GM12878 (cell line): ENCODE measurements around the gene HTN3. TPM values are rescaled to one million over a fixed set of nuclear protein-coding genes. Genes with fewer than 3 reads are reported as not detected.
"Not testable (repeated sequence)": the region's sequence is repeated elsewhere in the genome, so short reads cannot be mapped to it uniquely, and the experiment has no call there.

Source experiments
- ATAC-seq: fragments of 200-7000 bp; cut with Tn5 transposase; 3 replicates; pipeline ENCODE4 v1.9.1; 2020; ENCODE audit warnings: mild to moderate bottlenecking, moderate library complexity
- BruUV-seq: library from RNA; stranded (reverse); fragments of 400-500 nt; replicated peaks from 2 replicates; lab custom pipeline; 2021; lab: Mats Ljungman, UMichigan
- CTCF ChIA-PET: fragments of 300-600 bp; sonication (Branson Sonifier 250); formaldehyde crosslinking; extraction: SDS; loops from one replicate; lab custom pipeline; 2021; ENCODE audit warnings: inconsistent platforms; lab: Yijun Ruan, JAX
- POLR2A ChIA-PET: fragments of 350-600 bp; formaldehyde crosslinking; extraction: SDS; loops from one replicate; lab custom pipeline; 2021; ENCODE audit warnings: inconsistent platforms; lab: Charles Lee
- RAD21 ChIA-PET: fragments of 300-600 bp; sonication (Branson Sonifier 250); formaldehyde crosslinking; loops from one replicate; lab custom pipeline; 2023; ENCODE audit warnings: antibody characterized with exemption; ENCODE audit not compliant: unreplicated experiment; lab: Charles Lee
- SMC1A ChIA-PET: fragments of 300-600 bp; sonication (Branson Sonifier 250); formaldehyde crosslinking; loops from one replicate; lab custom pipeline; 2023; ENCODE audit not compliant: unreplicated experiment, uncharacterized antibody; lab: Charles Lee
- DNase-seq: peaks from one replicate; pipeline ENCODE4 v3.0.0-alpha.2; 2011; ENCODE audit warnings: low read depth, low spot score
- FAIRE-seq: peaks from 3 replicates; lab custom pipeline; 2011; peaks lifted over from hg19 to GRCh38; lab: Jason Lieb, UNC
- H2AFZ ChIP-seq: 2 replicates; pipeline ENCODE4 v1.6.0; 2011; ENCODE audit warnings: low read depth, low read length, control low read depth; ENCODE audit not compliant: control insufficient read depth
- H3K27ac ChIP-seq: 2 replicates; pipeline ENCODE4 v1.5.1; 2011; ENCODE audit warnings: control low read depth; ENCODE audit not compliant: control insufficient read depth, insufficient read depth
- H3K27me3 ChIP-seq, 2 experiments: replicated peaks in 1 of 2; 2 replicates each; pipeline versions ENCODE4 v1.6.0 to v1.6.1; 2011; ENCODE audit warnings: low read length in 1 of 2; ENCODE audit not compliant: control insufficient read depth in 2 of 2, insufficient read depth in 2 of 2
- H3K36me3 ChIP-seq, 2 experiments: 2 replicates each; pipeline ENCODE4 v1.5.1; 2011; ENCODE audit warnings: low read length in 1 of 2; ENCODE audit not compliant: control insufficient read depth in 2 of 2, insufficient read depth in 2 of 2
- H3K4me1 ChIP-seq: 2 replicates; pipeline ENCODE4 v1.6.1; 2011; ENCODE audit warnings: mild to moderate bottlenecking, low read length, moderate library complexity, mixed read lengths; ENCODE audit not compliant: control insufficient read depth, insufficient read depth
- H3K4me2 ChIP-seq: 2 replicates; pipeline ENCODE4 v1.6.0; 2011; ENCODE audit warnings: control low read depth; ENCODE audit not compliant: control insufficient read depth, insufficient read depth
- H3K4me3 ChIP-seq: fragments of 200-600 bp; sonication (generic); 2 replicates; pipeline ENCODE4 v1.5.1; 2016
- H3K79me2 ChIP-seq: 2 replicates; pipeline ENCODE4 v1.6.0; 2011; ENCODE audit warnings: low read length; ENCODE audit not compliant: control insufficient read depth, insufficient read depth
- H3K9ac ChIP-seq: 2 replicates; pipeline ENCODE4 v1.8.0; 2011; ENCODE audit warnings: low read length, control low read depth, mixed read lengths; ENCODE audit not compliant: control insufficient read depth, insufficient read depth
- H3K9me3 ChIP-seq: replicated peaks from 3 replicates; pipeline ENCODE4 v1.5.1; 2011; ENCODE audit warnings: mild to moderate bottlenecking, low read length; ENCODE audit not compliant: control insufficient read depth, insufficient read depth
- H4K20me1 ChIP-seq: 2 replicates; pipeline ENCODE4 v1.6.0; 2011; ENCODE audit not compliant: control insufficient read depth, insufficient read depth
- ATF2 ChIP-seq: IDR thresholded peaks from 2 replicates; pipeline ENCODE4 v1.6.1; 2012; ENCODE audit warnings: low read length, inconsistent platforms
- ATF3 ChIP-seq: IDR thresholded peaks from 2 replicates; pipeline ENCODE4 v1.6.1; 2011; ENCODE audit warnings: low read depth, mild to moderate bottlenecking, low read length, moderate library complexity, borderline replicate concordance; ENCODE audit errors: extremely low read depth
- CREM ChIP-seq: IDR thresholded peaks from 2 replicates; pipeline ENCODE4 v1.6.1; 2014; ENCODE audit warnings: antibody characterized with exemption, low read depth
- EGR1 ChIP-seq, 2 experiments: IDR thresholded peaks; 1 replicate in 1 of 2; 2 replicates in 1 of 2; pipeline ENCODE4 v1.6.1; 2011 to 2012; ENCODE audit warnings: low read depth in 2 of 2, low read length in 2 of 2, borderline replicate concordance in 1 of 2, mild to moderate bottlenecking in 1 of 2, moderate library complexity in 1 of 2
- HDGF ChIP-seq: fragments of 450-650 bp; IDR thresholded peaks from 2 replicates; pipeline ENCODE4 v1.6.1; 2016; ENCODE audit warnings: antibody characterized with exemption
- IKZF1 ChIP-seq: fragments of 450-650 bp; conservative IDR thresholded peaks from 2 replicates; pipeline ENCODE4 v1.6.1; 2017; ENCODE audit warnings: antibody characterized with exemption, mild to moderate bottlenecking
- NFYA ChIP-seq: IDR thresholded peaks from 2 replicates; pipeline ENCODE4 v1.6.1; 2011; ENCODE audit warnings: low read depth, mild to moderate bottlenecking, low read length, improper control_type of control experiment, borderline replicate concordance
- NR2F1 ChIP-seq: fragments of 450-650 bp; conservative IDR thresholded peaks from 2 replicates; pipeline ENCODE4 v1.6.1; 2017; ENCODE audit warnings: mild to moderate bottlenecking
- RAD21 ChIP-seq: IDR thresholded peaks from 2 replicates; pipeline ENCODE4 v1.6.1; 2011; ENCODE audit warnings: mild to moderate bottlenecking, low read depth, low read length, moderate library complexity; ENCODE audit not compliant: insufficient read depth
- SMAD1 ChIP-seq: fragments of 450-650 bp; IDR thresholded peaks from 2 replicates; pipeline ENCODE4 v1.6.1; 2018; ENCODE audit warnings: mild to moderate bottlenecking, low read depth; ENCODE audit not compliant: partially characterized antibody
- SPI1 ChIP-seq: IDR thresholded peaks from 2 replicates; pipeline ENCODE4 v1.6.1; 2011; ENCODE audit warnings: low read depth, mild to moderate bottlenecking, low read length, moderate library complexity, borderline replicate concordance; ENCODE audit not compliant: insufficient read depth
- STAT3 ChIP-seq: IDR thresholded peaks from 2 replicates; pipeline ENCODE4 v1.6.1; 2011; ENCODE audit warnings: low read depth, low read length, improper control_type of control experiment
- TBL1XR1 ChIP-seq: IDR thresholded peaks from 2 replicates; pipeline ENCODE4 v1.6.1; 2012; ENCODE audit warnings: low read depth, low read length, improper control_type of control experiment
- ZNF274 ChIP-seq: IDR thresholded peaks from one replicate; pipeline ENCODE4 v1.8.0; 2011; ENCODE audit not compliant: insufficient read length, insufficient read depth
- ZZZ3 ChIP-seq: IDR thresholded peaks from 2 replicates; pipeline ENCODE4 v1.6.1; 2011; ENCODE audit warnings: low read depth; ENCODE audit not compliant: control insufficient read depth, insufficient read length
- WGBS: methylation state at CpG from one replicate; pipeline ENCODE4 v1.1.6; 2016; ENCODE audit warnings: low lambda C conversion rate; ENCODE audit not compliant: insufficient replicate concordance, insufficient coverage; ENCODE audit errors: missing lambda C conversion rate; 5-methylcytosine and 5-hydroxymethylcytosine counted together
- in situ Hi-C: fragments of 300-500 bp; cut with MboI; formaldehyde crosslinking; loops from 9 replicates; pipeline ENCODE4 v1.14.3; 2018; ENCODE audit warnings: mixed read lengths
- intact Hi-C: fragments of 100-400 bp; cut with micrococcal nuclease; formaldehyde crosslinking; loops from one replicate; pipeline ENCODE4 v1.14.2; 2022; ENCODE audit not compliant: unreplicated experiment
- polyA plus RNA-seq, 11 experiments: library from polyadenylated mRNA; depleted of rRNA in 4 of 11; unstranded in 6 of 11; stranded (reverse) in 5 of 11; fragments of >200 nt; fragmentation: Nextera tagmentation in 4 of 11; fragmentation: Illumina TruSeq in 1 of 11; extraction: Ambion mirVana in 4 of 11; extraction: Trizol in 1 of 11; gene quantifications; 1 replicate in 1 of 11; 2 replicates in 10 of 11; pipeline versions ENCODE4 v1.2.1 to v1.2.3, GENCODE V29; 2011 to 2016; ENCODE audit warnings: inconsistent platforms in 2 of 11, missing spikeins in 2 of 11, low read depth in 1 of 11
- total RNA-seq, 4 experiments: library from RNA; depleted of rRNA in 3 of 4; stranded (reverse); fragments of >200 nt in 3 of 4; fragmentation: Illumina TruSeq in 1 of 4; extraction: Trizol in 1 of 4; gene quantifications; 2 replicates each; pipeline versions ENCODE4 v1.2.1 to v1.2.3, GENCODE V29; 2013 to 2021

Gene HTN3
- total and polyA plus RNA-seq, 10 of the 15 experiments (the other 5 are each of a cell fraction or from before 2014, with no cell fraction given), result not detected

- no TSS peak for BruUV-seq
- no peak overlapping the region for H3K27ac ChIP-seq
- SMC1A ChIA-PET, result interaction anchor here (0.6 to 2.2 kb wide), 2 partner anchors 10 to 825 kb away, joined by 3 to 10 read pairs; no protein-coding TSS in a partner anchor
- intact Hi-C loops (no loop called here), in situ Hi-C loops (no loop called here)
- RAD21 ChIA-PET, result no interaction called here
- 26% methylated on average over 7 of the region's 7 CpGs for WGBS
- no peaks in the 10 kb centered on the region for H3K4me1 ChIP-seq
- H3K9me3 ChIP-seq, result no peaks in the 10 kb centered on the region
- POLR2A ChIA-PET, result no interaction called here
- DNase-seq (no peak), FAIRE-seq (no peak), ATAC-seq (no peak)
- H3K36me3 ChIP-seq, result no peaks in the 10 kb centered on the region
- TF ChIP-seq ATF3 (no peak), TBL1XR1 (no peak), ZZZ3 (no peak), NFYA (no peak), CREM (no peak), SPI1 (no peak), ATF2 (no peak), NR2F1 (no peak), SMAD1 (no peak), HDGF (no peak), EGR1 (IDR thresholded peaks at IDR 0.05; ENCODE audit: borderline replicate concordance in 1 of 2, low read depth in 2 of 2, low read length in 2 of 2) (no peak), RAD21 (no peak), IKZF1 (no peak), ZNF274 (no peak), STAT3 (no peak)
- CTCF ChIA-PET, result no interaction called here
- H2AFZ ChIP-seq, result no peak overlapping the region
- H3K9ac ChIP-seq, result no peak overlapping the region
- H3K4me2 ChIP-seq, result no peak overlapping the region
- no peaks in the 10 kb centered on the region for H3K79me2 ChIP-seq
- no peaks in the 10 kb centered on the region for H3K27me3 ChIP-seq
- H4K20me1 ChIP-seq, result no peaks in the 10 kb centered on the region
- H3K4me3 ChIP-seq, result no peak overlapping the region
These were observed 13.5 kb downstream of the HTN3 start for GRCh38 chr4:70041652-70042286.

GRCh38 chr4:70050138-70050537 lies 21.9 kb downstream of the HTN3 start, which contains the start of gene HTN1:
TSS of gene HTN1 (plus strand) at chr4:70050438. CDS start at chr4:70053077, 2,639 bp downstream.
- in situ Hi-C loops, RAD21 ChIA-PET, intact Hi-C loops, H3K9me3 ChIP-seq, H2AFZ ChIP-seq, DNase-seq, POLR2A ChIA-PET, H4K20me1 ChIP-seq, CTCF ChIA-PET, H3K4me1 ChIP-seq, H3K27me3 ChIP-seq, H3K4me2 ChIP-seq, H3K36me3 ChIP-seq, H3K4me3 ChIP-seq, H3K9ac ChIP-seq, BruUV-seq, SMC1A ChIA-PET, H3K27ac ChIP-seq, H3K79me2 ChIP-seq, ATAC-seq: not testable (repeated sequence)
- peak; percentile 56 for FAIRE-seq
- WGBS, result 22% methylated on average over 6 of the region's 6 CpGs
